MM.1S (cell line): ENCODE data around the gene GPR3.

Experiments
- DNase-seq: peaks from one replicate; pipeline ENCODE4 v3.0.0-alpha.2; 2015
- H2AFZ ChIP-seq: fragments of 300-600 bp; sonication (generic); 2 replicates; pipeline ENCODE4 v1.6.0; 2016; ENCODE audit warnings: antibody characterized with exemption, low read length
- H3F3A ChIP-seq: fragments of 300-600 bp; sonication (generic); 2 replicates; pipeline ENCODE4 v1.6.1; 2016; ENCODE audit warnings: mild to moderate bottlenecking, antibody characterized with exemption, low read length, moderate library complexity, mixed read lengths; ENCODE audit not compliant: insufficient read depth
- H3K27ac ChIP-seq: fragments of 300-600 bp; sonication (generic); 2 replicates; pipeline ENCODE4 v1.5.1; 2016; ENCODE audit warnings: mild to moderate bottlenecking, low read length
- H3K27me3 ChIP-seq: fragments of 300-600 bp; sonication (generic); replicated peaks from 2 replicates; pipeline ENCODE4 v1.6.0; 2016; ENCODE audit warnings: low read length; ENCODE audit not compliant: insufficient read depth
- H3K36me3 ChIP-seq: fragments of 300-600 bp; sonication (generic); replicated peaks from 2 replicates; pipeline ENCODE4 v1.6.1; 2016; ENCODE audit warnings: mild to moderate bottlenecking, low read length, mixed read lengths; ENCODE audit not compliant: insufficient read depth
- H3K4me1 ChIP-seq: fragments of 300-600 bp; sonication (generic); 2 replicates; pipeline ENCODE4 v1.6.1; 2016; ENCODE audit warnings: low read length, mixed read lengths
- H3K4me2 ChIP-seq: fragments of 300-600 bp; sonication (generic); 2 replicates; pipeline ENCODE4 v1.6.0; 2016; ENCODE audit warnings: low read depth, low read length
- H3K4me3 ChIP-seq: fragments of 300-600 bp; sonication (generic); 2 replicates; pipeline ENCODE4 v1.5.1; 2016; ENCODE audit warnings: low read length, mixed read lengths
- H3K79me2 ChIP-seq: fragments of 300-600 bp; sonication (generic); 2 replicates; pipeline ENCODE4 v1.6.1; 2016; ENCODE audit warnings: mixed run types, low read length, mixed read lengths
- H3K9ac ChIP-seq: fragments of 300-600 bp; sonication (generic); 2 replicates; pipeline ENCODE4 v1.6.1; 2016; ENCODE audit warnings: low read length, mixed read lengths
- H3K9me2 ChIP-seq: fragments of 300-600 bp; sonication (generic); replicated peaks from 2 replicates; pipeline ENCODE4 v1.6.1; 2016; ENCODE audit warnings: mild to moderate bottlenecking, low read length, mixed read lengths; ENCODE audit not compliant: insufficient read depth
- H3K9me3 ChIP-seq: fragments of 300-600 bp; sonication (generic); replicated peaks from 2 replicates; pipeline ENCODE4 v1.6.1; 2016; ENCODE audit warnings: mild to moderate bottlenecking, low read length, mixed read lengths; ENCODE audit not compliant: insufficient read depth
- H4K20me1 ChIP-seq: fragments of 300-600 bp; sonication (generic); 2 replicates; pipeline ENCODE4 v1.6.1; 2016; ENCODE audit warnings: mild to moderate bottlenecking, low read length, moderate library complexity, mixed read lengths; ENCODE audit not compliant: insufficient read depth
- EZH2 ChIP-seq: fragments of 300-600 bp; sonication (generic); optimal IDR thresholded peaks from 2 replicates; pipeline ENCODE3; 2017; ENCODE audit warnings: low read depth, mild to moderate bottlenecking, antibody characterized with exemption, low read length, mixed read lengths
- EZH2phosphoT487 ChIP-seq: fragments of 300-600 bp; sonication (generic); IDR thresholded peaks from 2 replicates; pipeline ENCODE4 v1.6.1; 2018; ENCODE audit warnings: antibody characterized with exemption, low read length
- TF ChIP-seq, protein P1 (sequence below): fragments of 300-600 bp; sonication (generic); IDR thresholded peaks from 2 replicates; pipeline ENCODE4 v1.5.1; 2016; ENCODE audit warnings: antibody characterized with exemption, low read length, mixed read lengths

Gene GPR3

DNA sequence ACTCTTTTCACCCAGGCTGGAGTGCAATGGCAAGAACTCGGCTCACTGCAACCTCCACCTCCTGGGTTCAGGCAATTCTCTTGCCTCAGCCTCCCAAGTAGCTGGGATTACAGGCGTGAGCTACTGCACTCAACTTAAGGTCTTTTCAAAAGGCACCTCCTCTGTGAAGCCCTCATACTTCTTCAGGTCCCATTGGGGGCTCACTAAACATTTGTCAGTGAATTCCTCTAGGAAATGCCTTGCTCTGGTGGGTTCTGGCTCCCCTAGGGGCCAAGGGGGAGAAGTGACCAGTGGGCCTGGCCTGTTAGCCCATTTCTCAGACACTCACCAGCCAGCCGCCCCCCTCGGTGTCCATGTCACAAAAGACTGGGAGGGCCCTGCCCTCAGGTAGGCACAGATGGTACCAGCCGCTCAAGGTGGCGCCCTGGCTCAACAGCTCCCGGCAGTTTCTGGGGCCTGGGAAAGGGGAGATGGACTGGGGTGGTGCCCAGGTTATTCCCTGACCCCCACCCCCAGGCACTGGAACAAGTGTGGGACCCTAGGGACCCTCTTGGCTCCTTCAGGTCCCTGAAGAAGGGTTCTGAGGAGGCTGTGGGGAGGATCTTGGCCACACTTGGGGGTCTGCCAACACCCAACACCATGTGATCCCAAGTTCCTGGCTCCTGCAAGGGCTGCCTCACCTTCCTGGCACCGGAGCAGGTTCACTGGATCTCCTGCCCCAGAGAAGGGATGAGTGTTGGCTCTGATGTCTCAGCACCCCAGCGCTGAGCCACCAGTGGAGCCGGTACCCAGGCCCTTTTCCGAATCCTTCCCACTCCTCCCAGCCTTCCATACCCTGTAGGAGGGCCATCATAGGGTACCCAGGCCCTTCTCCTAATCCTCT lies 19.4 kb upstream of the GPR3 start:
- H3K4me1 ChIP-seq = no peaks in the 10 kb centered on the region
- H3K9me3 ChIP-seq = no peaks in the 10 kb centered on the region
- H3K27ac ChIP-seq = no peak overlapping the region
- 0 out of 2 replicates have a peak, but pooled peaks cover 2% of the 10 kb centered on the region for H3K27me3 ChIP-seq
- no peaks in the 10 kb centered on the region for H3K79me2 ChIP-seq
- H4K20me1 ChIP-seq = no peaks in the 10 kb centered on the region
- no peaks in the 10 kb centered on the region for H3F3A ChIP-seq
- H3K36me3 ChIP-seq = no peaks in the 10 kb centered on the region
- H3K4me2 ChIP-seq = no peak overlapping the region
- no peaks in the 10 kb centered on the region for H3K9me2 ChIP-seq
- H2AFZ ChIP-seq = no peak overlapping the region
- TF ChIP-seq, protein P1, sequence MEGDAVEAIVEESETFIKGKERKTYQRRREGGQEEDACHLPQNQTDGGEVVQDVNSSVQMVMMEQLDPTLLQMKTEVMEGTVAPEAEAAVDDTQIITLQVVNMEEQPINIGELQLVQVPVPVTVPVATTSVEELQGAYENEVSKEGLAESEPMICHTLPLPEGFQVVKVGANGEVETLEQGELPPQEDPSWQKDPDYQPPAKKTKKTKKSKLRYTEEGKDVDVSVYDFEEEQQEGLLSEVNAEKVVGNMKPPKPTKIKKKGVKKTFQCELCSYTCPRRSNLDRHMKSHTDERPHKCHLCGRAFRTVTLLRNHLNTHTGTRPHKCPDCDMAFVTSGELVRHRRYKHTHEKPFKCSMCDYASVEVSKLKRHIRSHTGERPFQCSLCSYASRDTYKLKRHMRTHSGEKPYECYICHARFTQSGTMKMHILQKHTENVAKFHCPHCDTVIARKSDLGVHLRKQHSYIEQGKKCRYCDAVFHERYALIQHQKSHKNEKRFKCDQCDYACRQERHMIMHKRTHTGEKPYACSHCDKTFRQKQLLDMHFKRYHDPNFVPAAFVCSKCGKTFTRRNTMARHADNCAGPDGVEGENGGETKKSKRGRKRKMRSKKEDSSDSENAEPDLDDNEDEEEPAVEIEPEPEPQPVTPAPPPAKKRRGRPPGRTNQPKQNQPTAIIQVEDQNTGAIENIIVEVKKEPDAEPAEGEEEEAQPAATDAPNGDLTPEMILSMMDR = peak; percentile 21; the same call in 1 of the 2 replicates
- TF ChIP-seq EZH2phosphoT487 (no peak), EZH2 (no peak)
- H3K9ac ChIP-seq = no peak overlapping the region
- H3K4me3 ChIP-seq = no peak overlapping the region
- DNase-seq = no peak

DNA sequence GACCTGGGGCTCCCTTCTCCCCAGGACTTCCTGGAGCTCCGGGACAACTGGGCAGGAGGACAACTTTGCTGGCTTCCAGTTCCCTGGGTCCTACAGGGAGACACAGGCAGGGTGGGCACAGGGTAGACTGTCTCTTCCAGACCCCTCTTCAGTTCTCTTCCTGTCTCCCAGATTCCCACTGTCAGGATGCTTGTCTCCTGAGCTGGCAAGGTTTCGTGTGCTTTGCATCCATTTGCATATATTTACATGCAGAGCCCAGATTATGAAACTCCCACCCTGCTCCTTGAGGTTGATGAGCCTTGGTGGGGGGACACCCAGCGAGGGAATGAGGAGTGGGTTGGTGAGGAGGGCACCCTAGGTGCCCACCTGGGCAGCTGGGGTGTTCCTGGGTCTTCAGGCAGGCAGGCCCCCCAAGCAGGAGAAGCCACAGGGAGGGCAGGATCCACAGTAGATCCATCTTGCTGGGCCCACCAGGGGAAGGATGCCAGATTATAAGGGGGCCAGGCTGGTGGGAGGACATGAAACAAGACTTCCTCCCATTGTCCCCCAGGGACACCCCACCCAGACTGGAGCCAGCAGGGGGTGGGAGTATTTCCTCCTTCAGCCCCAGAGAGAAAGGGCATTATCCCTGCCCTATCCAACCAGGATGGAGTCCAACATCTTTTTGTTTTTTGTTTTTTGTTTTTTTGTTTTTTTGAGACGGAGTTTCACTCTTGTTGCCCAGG lies 17.9 kb upstream of the GPR3 start, which contains the start of gene FCN3:
FCN3 (minus strand) TSS at position 463 of the 725 bp plus-strand sequence; CDS start at position 457, 6 bp downstream.
- no peak within 1 kb of the TSS for H2AFZ ChIP-seq
- H3K4me3 ChIP-seq = no peak within 1 kb of the TSS
- H3K9me3 ChIP-seq = no peaks in the 10 kb centered on the region
- H3K27ac ChIP-seq = no peak within 1 kb of the TSS
- no peaks in the 10 kb centered on the region for H3K79me2 ChIP-seq
- H3K9ac ChIP-seq = no peak within 1 kb of the TSS
- H3K36me3 ChIP-seq = no peaks in the 10 kb centered on the region
- no peak for TF ChIP-seq EZH2
- TF ChIP-seq, protein P1 = no peak
- TF ChIP-seq EZH2phosphoT487 = no peak
- no peaks in the 10 kb centered on the region for H3F3A ChIP-seq
- H3K4me1 ChIP-seq = no peaks in the 10 kb centered on the region
- no peaks in the 10 kb centered on the region for H4K20me1 ChIP-seq
- H3K4me2 ChIP-seq = no peak within 1 kb of the TSS
- no peak for DNase-seq
- H3K27me3 ChIP-seq = 0 out of 2 replicates have a peak, but pooled peaks cover 2% of the 10 kb centered on the region
- H3K9me2 ChIP-seq = no peaks in the 10 kb centered on the region

DNA sequence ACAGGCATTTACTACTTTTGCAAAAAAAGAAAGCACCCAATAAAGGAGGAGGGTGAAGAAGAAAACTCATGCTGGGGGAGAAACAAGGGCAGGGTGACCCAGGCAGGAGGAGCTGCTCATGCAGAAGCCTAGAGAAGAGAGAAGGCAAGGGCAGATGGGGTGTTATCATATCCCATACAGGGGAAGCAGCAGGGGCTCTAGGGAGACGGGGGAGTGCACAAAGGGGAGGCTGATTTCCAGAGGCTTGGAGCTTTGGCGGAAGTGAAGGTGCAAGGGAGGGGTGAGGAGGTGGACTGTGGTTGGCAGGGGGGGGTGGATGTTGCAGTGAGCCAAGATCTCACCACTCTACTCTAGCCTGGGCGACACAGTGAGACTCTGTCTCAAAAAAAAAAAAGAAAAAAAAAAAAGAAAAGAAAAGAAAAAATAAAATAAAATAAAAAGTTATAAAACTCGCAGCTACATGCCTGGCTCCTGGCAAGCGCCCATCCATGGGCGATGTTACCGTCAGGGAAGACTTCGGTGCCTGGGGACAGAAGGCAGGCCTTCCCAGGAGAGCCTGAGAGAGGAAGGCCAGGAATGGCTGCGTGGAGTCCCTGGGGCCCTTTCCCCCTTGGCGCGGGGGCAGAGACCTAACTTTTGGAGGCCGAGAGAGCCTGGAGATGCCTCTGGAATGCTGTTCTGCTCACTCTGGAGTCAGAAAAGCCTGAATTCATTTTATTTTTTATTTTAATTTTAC lies 14.5 kb upstream of the GPR3 start:
- H3K9ac ChIP-seq = no peak overlapping the region
- DNase-seq = no peak
- TF ChIP-seq EZH2 (no peak), EZH2phosphoT487 (no peak)
- TF ChIP-seq, protein P1 = no peak
- no peaks in the 10 kb centered on the region for H3K9me3 ChIP-seq
- H3K27me3 ChIP-seq = 0 out of 2 replicates have a peak, but pooled peaks cover 9% of the 10 kb centered on the region
- no peak overlapping the region for H3K27ac ChIP-seq
- no peaks in the 10 kb centered on the region for H3F3A ChIP-seq
- H3K4me3 ChIP-seq = no peak overlapping the region
- no peaks in the 10 kb centered on the region for H4K20me1 ChIP-seq
- no peak overlapping the region for H3K4me2 ChIP-seq
- no peaks in the 10 kb centered on the region for H3K36me3 ChIP-seq
- H3K9me2 ChIP-seq = no peaks in the 10 kb centered on the region
- no peaks in the 10 kb centered on the region for H3K4me1 ChIP-seq
- no peaks in the 10 kb centered on the region for H3K79me2 ChIP-seq
- no peak overlapping the region for H2AFZ ChIP-seq
